ENCODE data around the gene KCNIP1.

DNA sequence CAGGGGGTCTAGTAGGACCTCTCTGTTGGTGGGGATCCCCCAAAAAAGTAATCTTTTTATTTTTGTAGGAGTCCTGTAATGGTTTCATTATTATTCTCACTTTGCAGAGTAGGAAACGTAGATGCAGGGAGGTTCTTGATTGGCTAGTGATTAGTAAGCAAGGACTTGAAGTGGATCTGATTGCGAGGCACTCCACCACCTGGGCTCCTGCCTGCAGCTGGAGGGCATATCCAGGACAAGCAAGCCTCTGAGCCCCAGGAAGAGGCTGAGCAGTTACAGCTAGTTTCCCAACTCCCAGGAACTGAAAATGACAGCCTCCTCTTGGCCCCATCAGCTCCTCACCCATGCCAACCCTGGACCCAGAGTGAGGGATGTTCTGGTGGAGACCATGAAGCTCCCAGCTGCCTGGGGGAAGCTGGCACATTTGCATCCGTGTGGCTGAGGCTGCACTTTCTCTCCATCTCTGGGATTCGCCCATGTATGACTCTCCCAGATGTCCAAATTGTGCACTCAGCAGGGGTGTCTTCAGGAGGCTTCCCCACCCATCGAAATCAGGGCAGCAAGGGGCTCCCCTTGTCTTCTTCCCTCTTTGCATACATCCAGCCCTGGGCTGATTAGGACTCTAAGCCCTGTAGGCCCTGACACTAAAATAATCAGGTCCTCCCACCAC is 10.2 kb downstream of the KCNIP1 start:
- TF ChIP-seq, protein P1, sequence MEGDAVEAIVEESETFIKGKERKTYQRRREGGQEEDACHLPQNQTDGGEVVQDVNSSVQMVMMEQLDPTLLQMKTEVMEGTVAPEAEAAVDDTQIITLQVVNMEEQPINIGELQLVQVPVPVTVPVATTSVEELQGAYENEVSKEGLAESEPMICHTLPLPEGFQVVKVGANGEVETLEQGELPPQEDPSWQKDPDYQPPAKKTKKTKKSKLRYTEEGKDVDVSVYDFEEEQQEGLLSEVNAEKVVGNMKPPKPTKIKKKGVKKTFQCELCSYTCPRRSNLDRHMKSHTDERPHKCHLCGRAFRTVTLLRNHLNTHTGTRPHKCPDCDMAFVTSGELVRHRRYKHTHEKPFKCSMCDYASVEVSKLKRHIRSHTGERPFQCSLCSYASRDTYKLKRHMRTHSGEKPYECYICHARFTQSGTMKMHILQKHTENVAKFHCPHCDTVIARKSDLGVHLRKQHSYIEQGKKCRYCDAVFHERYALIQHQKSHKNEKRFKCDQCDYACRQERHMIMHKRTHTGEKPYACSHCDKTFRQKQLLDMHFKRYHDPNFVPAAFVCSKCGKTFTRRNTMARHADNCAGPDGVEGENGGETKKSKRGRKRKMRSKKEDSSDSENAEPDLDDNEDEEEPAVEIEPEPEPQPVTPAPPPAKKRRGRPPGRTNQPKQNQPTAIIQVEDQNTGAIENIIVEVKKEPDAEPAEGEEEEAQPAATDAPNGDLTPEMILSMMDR (IDR thresholded peaks at IDR 0.05): no peak
- no peak for TF ChIP-seq POLR2A (IDR thresholded peaks at IDR 0.05)
